Endothelial cell of umbilical vein (primary cell): ENCODE measurements around the gene TMEM125.

Experiments used
- EZH2 ChIP-seq: IDR thresholded peaks from 2 replicates; pipeline ENCODE4 v1.6.1; 2012; ENCODE audit warnings: borderline replicate concordance, low read depth, mild to moderate bottlenecking, moderate library complexity, low read length, inconsistent platforms; ENCODE audit not compliant: severe bottlenecking
- FOS ChIP-seq: IDR thresholded peaks from 2 replicates; pipeline ENCODE4 v1.6.1; 2011; ENCODE audit warnings: mild to moderate bottlenecking, low read length, moderate library complexity, borderline replicate concordance; ENCODE audit not compliant: insufficient read depth
- JUN ChIP-seq: IDR thresholded peaks from 2 replicates; pipeline ENCODE4 v1.6.1; 2011; ENCODE audit warnings: borderline replicate concordance, low read depth; ENCODE audit not compliant: insufficient read length, insufficient read depth
- POLR2A ChIP-seq: IDR thresholded peaks from 2 replicates; pipeline ENCODE4 v1.6.1; 2012; ENCODE audit warnings: low read depth, mild to moderate bottlenecking, control low read depth, low read length
- POLR2AphosphoS5 ChIP-seq: IDR thresholded peaks from 2 replicates; pipeline ENCODE4 v1.6.1; 2012; ENCODE audit warnings: low read depth, mild to moderate bottlenecking, control low read depth, low read length, moderate library complexity; ENCODE audit not compliant: insufficient read depth
- TF ChIP-seq, protein P1 (sequence below), 2 donors: IDR thresholded peaks; 1 replicate in 1 of 2; 2 replicates in 1 of 2; pipeline ENCODE4 v1.5.1; 2011; ENCODE audit warnings: low read length in 2 of 2, mild to moderate bottlenecking in 2 of 2, moderate library complexity in 2 of 2, control low read depth in 1 of 2, inconsistent platforms in 1 of 2, low read depth in 1 of 2; ENCODE audit not compliant: insufficient read depth in 1 of 2; ENCODE audit errors: extremely low read depth in 1 of 2
- TF ChIP-seq, protein P2 (sequence below): IDR thresholded peaks from 2 replicates; pipeline ENCODE4 v1.6.1; 2011; ENCODE audit not compliant: insufficient read depth, insufficient read length

DNA sequence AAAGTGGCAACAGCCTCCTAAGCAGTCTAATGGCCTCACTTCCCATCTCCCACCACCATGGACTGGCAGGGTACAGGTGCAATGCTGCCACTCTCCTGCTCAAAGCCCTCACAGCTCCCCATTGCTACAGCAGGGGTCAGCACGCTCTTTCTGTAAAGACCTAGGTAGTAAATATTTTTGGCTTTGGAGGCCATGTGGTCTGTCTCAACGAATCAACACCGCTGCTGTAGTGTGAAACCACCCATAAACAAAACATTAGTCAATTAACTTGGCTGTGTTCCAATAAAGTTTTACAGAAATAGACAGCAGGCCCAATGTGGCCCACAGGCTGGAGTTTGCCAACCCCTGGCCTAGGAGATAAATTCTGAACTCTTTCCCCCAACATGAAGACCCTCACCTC, 44.6 kb upstream of the TMEM125 start:
- TF ChIP-seq, protein P1, sequence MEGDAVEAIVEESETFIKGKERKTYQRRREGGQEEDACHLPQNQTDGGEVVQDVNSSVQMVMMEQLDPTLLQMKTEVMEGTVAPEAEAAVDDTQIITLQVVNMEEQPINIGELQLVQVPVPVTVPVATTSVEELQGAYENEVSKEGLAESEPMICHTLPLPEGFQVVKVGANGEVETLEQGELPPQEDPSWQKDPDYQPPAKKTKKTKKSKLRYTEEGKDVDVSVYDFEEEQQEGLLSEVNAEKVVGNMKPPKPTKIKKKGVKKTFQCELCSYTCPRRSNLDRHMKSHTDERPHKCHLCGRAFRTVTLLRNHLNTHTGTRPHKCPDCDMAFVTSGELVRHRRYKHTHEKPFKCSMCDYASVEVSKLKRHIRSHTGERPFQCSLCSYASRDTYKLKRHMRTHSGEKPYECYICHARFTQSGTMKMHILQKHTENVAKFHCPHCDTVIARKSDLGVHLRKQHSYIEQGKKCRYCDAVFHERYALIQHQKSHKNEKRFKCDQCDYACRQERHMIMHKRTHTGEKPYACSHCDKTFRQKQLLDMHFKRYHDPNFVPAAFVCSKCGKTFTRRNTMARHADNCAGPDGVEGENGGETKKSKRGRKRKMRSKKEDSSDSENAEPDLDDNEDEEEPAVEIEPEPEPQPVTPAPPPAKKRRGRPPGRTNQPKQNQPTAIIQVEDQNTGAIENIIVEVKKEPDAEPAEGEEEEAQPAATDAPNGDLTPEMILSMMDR (IDR thresholded peaks at IDR 0.05; ENCODE audit: extremely low read depth in 1 of 2, insufficient read depth in 1 of 2, low read depth in 1 of 2, low read length in 2 of 2): no peak
- TF ChIP-seq POLR2A (no peak), EZH2 (no peak), POLR2AphosphoS5 (no peak), JUN (no peak), FOS (no peak)
- TF ChIP-seq, protein P2, sequence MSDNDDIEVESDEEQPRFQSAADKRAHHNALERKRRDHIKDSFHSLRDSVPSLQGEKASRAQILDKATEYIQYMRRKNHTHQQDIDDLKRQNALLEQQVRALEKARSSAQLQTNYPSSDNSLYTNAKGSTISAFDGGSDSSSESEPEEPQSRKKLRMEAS: no peak
